ENCODE results near the gene NOC4L. TPM values are rescaled to one million over a fixed set of nuclear protein-coding genes. Genes with fewer than 3 reads are reported as not detected.

The NOC4L gene
- total and polyA plus RNA-seq, 2 experiments from 2014 or later, result 42.4 to 54.7 TPM

GRCh38 chr12:132190834-132191500 is 46.7 kb downstream of the NOC4L start (continued):
- TF ChIP-seq EZH2phosphoT487 (IDR thresholded peaks at IDR 0.05; ENCODE audit: unreplicated experiment) (no peak), NANOG (IDR thresholded peaks at IDR 0.05; ENCODE audit: borderline replicate concordance) (no peak), STAT1 (IDR thresholded peaks at IDR 0.05; ENCODE audit: unreplicated experiment) (no peak), JUNB (IDR thresholded peaks at IDR 0.05; ENCODE audit: unreplicated experiment) (no peak), ZNF462 (CRISPR knock-in tag; IDR thresholded peaks at IDR 0.05) (no peak)

DNA sequence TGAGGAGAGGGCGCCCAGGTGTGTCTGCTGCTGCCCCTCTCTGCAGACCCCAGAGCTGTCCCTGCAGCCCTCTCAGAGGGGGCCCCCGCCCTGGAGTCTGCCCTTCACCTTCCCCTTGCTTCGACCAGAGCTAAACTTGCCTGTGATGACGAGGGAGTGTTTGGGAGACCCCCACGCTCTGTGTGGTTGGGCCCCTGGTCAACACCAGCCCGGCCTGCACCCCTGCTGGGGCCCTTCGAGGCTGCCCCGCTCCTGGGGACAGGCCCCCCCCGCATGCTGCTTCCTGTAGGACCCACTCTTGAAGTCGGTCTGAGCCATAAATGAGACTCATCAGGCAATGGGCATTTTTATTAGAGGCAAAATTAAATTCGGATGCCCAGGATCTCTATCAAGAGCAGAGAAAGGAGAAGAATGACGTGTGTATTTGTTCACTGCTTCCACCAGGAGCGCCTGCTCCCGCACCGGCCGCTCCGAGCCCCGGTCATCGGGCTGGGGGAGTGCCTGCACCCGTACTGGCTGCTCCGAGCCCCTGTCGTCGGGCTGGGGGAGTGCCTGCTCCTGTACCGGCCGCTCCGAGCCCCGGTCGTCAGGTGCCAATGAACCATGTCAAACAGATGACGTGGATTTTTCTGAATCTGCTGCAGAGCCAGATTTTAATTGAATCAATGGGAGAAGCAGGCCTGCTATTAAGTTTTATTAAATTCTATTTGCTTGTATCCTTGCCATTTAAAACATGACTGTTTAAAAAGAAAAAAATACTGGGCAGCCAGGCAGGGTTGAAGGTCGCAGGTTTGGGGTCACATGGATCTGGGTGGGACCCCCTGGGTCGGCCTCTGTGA is 47.7 kb downstream of the NOC4L start:
- DNase-seq (ENCODE audit: low spot score) (no peak), ATAC-seq (peak; percentile 5; the same call in 2 of the 3 replicates)
- no peak overlapping the region for H3K4me3 Mint-ChIP-seq
- H3K36me3 Mint-ChIP-seq (ENCODE audit: low read depth), result peaks cover 6% of the 10 kb centered on the region
- Histone ChIP-seq H3K4me3 (no peak overlapping the region), H3K79me2 (replicated peaks; ENCODE audit: insufficient read depth) (no peaks in the 10 kb centered on the region), H2AFZ (no peak overlapping the region), H3K4me1 (ENCODE audit: insufficient read depth) (no peaks in the 10 kb centered on the region), H4K20me1 (replicated peaks; ENCODE audit: insufficient read depth) (no peaks in the 10 kb centered on the region), H3K27me3 (ENCODE audit: insufficient read depth) (peaks cover 32% of the 10 kb centered on the region), H3K4me2 (no peak overlapping the region), H3K27ac (ENCODE audit: low read depth) (no peak overlapping the region), H3F3A (replicated peaks; ENCODE audit: low read depth) (no peaks in the 10 kb centered on the region), H3K9me2 (ENCODE audit: insufficient read depth) (no peaks in the 10 kb centered on the region), H3K36me3 (ENCODE audit: insufficient read depth) (no peaks in the 10 kb centered on the region)
- H3K27me3 Mint-ChIP-seq (ENCODE audit: insufficient read depth, low read depth, poor library complexity), result peaks cover 58% of the 10 kb centered on the region
- peaks cover 16% of the 10 kb centered on the region for H3K9me3 Mint-ChIP-seq
- H3K27ac Mint-ChIP-seq, result no peak overlapping the region
- peaks cover 5% of the 10 kb centered on the region for H3K4me1 Mint-ChIP-seq
- TF ChIP-seq JUNB (IDR thresholded peaks at IDR 0.05; ENCODE audit: unreplicated experiment) (no peak), EZH2 (IDR thresholded peaks at IDR 0.05; ENCODE audit: low read depth, unreplicated experiment) (no peak), ETS1 (IDR thresholded peaks at IDR 0.05) (no peak), CREB1 (CRISPR knock-in tag; IDR thresholded peaks at IDR 0.05; ENCODE audit: low read depth) (no peak)

Data from GM23338 (cell line).